ENCODE results near the gene GUSB.
A peak's percentile ranks its signal among the peaks of the same experiment; 100 is the strongest.

GUSB gene

GRCh38 chr7:65962033-65962432 lies 20.0 kb downstream of the GUSB start:
- no peak for DNase-seq (ENCODE audit: low spot score)
- ChIA-PET POLR2A (ENCODE audit: low non-redundant PET) (no interaction called here), CTCF (interaction anchor here (0.6 kb wide), 1 partner anchor 292 kb away, joined by 3 read pairs; no protein-coding TSS in a partner anchor)
- TF ChIP-seq CTCF (conservative IDR thresholded peaks at IDR 0.05; ENCODE audit: low read depth), result no peak
- H3K27ac ChIP-seq, result no peak overlapping the region

GRCh38 chr7:65960351-65961074 lies 21.5 kb downstream of the GUSB start:
- H3K27ac ChIP-seq, result 0 out of 2 replicates have a peak overlapping the region, but pooled peaks have one; percentile 3
- CTCF ChIA-PET, result interaction anchor here (1.1 kb wide), 1 partner anchor 57 kb away, joined by 3 read pairs; no protein-coding TSS in a partner anchor
- POLR2A ChIA-PET (ENCODE audit: low non-redundant PET), result no interaction called here
- DNase-seq (ENCODE audit: low spot score), result no peak
- no peak for TF ChIP-seq CTCF (conservative IDR thresholded peaks at IDR 0.05; ENCODE audit: low read depth)

- no peak for DNase-seq (ENCODE audit: low spot score)
- CTCF ChIA-PET, result interaction anchor here (0.5 to 0.6 kb wide), 2 partner anchors 18 to 144 kb away, joined by 3 read pairs; no protein-coding TSS in a partner anchor
- TF ChIP-seq CTCF (conservative IDR thresholded peaks at IDR 0.05; ENCODE audit: low read depth), result no peak
- no peak overlapping the region for H3K27ac ChIP-seq
- POLR2A ChIA-PET (ENCODE audit: low non-redundant PET), result no interaction called here
Measured at GRCh38 chr7:65955718-65956117, 26.3 kb downstream of the GUSB start.

GRCh38 chr7:65953890-65954450 lies 28.0 kb downstream of the GUSB start:
- no peak for TF ChIP-seq CTCF (conservative IDR thresholded peaks at IDR 0.05; ENCODE audit: low read depth)
- POLR2A ChIA-PET (ENCODE audit: low non-redundant PET), result no interaction called here
- H3K27ac ChIP-seq, result no peak overlapping the region
- CTCF ChIA-PET, result no interaction called here
- no peak for DNase-seq (ENCODE audit: low spot score)

GRCh38 chr7:65953001-65953720 lies 28.9 kb downstream of the GUSB start:
- no peak overlapping the region for H3K27ac ChIP-seq
- ChIA-PET CTCF (interaction anchor here (0.7 kb wide), 1 partner anchor 159 kb away, joined by 3 read pairs; no protein-coding TSS in a partner anchor), POLR2A (ENCODE audit: low non-redundant PET) (no interaction called here)
- no peak for TF ChIP-seq CTCF (conservative IDR thresholded peaks at IDR 0.05; ENCODE audit: low read depth)
- no peak for DNase-seq (ENCODE audit: low spot score)

- DNase-seq (ENCODE audit: low spot score), result no peak
- no peak overlapping the region for H3K27ac ChIP-seq
- CTCF ChIA-PET, result no interaction called here
- TF ChIP-seq CTCF (conservative IDR thresholded peaks at IDR 0.05; ENCODE audit: low read depth), result no peak
- POLR2A ChIA-PET (ENCODE audit: low non-redundant PET), result no interaction called here
Measured at GRCh38 chr7:65951837-65952578, 30.0 kb downstream of the GUSB start.

All from RWPE1 (cell line).